T-helper 22 cell (primary cell): ENCODE results near the gene DUSP28.

Experiments used
- DNase-seq: peaks from one replicate; pipeline ENCODE4 v3.0.0-alpha.2; 2020; ENCODE audit warnings: low read depth

DUSP28 gene

GRCh38 chr2:240599141-240599583, 39.0 kb downstream of the DUSP28 start:
- DNase-seq, result no peak

- DNase-seq, result no peak
Observed at GRCh38 chr2:240600451-240600961, 40.3 kb downstream of the DUSP28 start.

GRCh38 chr2:240601061-240601830, 41.1 kb downstream of the DUSP28 start:
- DNase-seq, result no peak

DNA sequence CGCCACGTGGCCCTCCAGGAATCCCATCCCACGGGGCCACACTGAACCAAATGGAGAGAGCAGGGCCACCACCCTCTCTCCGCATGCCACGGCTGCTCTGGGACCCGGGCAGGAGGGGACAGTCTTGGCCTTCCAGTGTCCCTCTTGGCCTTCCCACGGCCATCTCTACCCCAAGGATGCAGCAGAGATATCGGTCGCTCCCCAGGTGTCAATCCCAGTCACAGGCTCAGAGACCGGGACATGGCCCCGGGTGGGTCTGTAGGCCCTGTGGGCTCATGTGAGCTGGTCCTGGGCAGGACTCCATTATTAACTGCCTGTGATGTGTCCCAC, 41.6 kb downstream of the DUSP28 start:
- DNase-seq, result no peak

DNA sequence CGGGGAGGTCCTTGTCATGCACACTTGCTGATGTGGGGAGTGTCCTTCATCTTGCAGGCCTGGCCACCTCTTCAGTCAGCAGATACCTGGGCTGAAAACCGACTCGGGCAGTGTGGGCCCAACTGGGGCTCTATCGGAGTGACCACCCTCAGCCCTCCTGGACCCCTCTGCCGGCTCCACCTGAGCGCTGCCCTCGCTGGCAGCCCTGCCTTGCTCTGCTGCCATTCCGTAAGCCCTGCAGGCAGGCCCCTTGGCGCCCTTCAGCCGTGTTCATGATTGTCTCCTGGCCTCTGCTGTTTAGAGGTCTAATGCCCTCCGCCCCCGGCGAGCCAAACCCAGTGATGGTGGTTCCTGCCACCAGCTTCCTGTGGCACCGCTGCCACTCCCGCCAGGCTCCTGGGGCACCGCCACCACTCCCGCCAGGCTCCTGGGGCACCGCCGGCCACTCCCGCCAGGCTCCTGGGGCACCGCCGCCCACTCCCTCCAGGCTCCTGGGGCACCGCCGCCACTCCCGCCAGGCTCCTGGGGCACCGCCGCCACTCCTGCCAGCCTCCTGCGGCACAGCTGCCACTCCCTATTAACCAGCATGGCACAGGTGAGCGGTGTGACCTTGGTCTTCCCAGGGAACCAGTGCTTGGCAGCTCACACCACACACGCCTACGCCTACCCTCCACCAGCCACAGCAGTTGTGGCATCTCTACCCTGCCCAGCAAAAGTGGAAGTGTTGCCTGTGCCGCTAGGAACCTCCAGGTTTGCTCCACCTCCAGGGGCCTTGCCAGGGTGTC, 42.3 kb downstream of the DUSP28 start:
- no peak for DNase-seq

DNA sequence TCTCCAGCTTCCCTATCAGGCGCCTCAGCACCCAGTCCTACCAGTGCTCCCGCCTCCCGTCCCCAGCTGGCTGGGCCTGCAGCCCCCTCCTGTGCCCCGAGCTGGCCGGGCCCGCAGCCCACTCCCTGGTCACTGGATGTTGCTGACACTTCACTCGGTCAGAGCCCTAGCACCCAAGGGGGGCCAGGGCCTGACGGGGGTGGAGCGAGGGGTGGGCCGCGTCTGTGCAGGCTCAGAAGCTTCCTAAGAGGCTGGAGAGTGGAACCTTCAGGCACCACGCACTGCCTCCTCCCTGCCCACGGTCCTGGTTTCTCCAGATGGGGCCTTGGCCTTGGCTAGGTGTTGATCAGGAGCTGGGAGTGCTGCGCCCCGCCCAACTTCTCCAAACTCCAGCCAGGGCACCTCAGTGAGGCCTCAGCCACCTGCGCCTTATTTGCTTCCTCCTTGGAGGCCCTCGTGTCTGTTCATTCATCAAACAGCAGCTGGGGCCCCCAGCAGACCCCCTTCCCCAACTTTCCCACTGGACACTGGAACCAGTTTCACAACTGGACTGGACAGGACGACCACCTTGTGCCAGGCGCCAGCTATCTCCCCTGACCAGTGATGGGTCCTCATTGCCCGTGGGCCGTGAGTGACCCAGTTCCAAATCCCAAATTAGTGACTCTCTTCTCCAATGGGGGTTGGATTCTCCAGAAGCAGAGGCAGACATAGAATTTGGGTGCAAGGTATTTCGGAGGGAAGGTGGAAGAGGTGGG, 43.1 kb downstream of the DUSP28 start:
- no peak for DNase-seq

DNA sequence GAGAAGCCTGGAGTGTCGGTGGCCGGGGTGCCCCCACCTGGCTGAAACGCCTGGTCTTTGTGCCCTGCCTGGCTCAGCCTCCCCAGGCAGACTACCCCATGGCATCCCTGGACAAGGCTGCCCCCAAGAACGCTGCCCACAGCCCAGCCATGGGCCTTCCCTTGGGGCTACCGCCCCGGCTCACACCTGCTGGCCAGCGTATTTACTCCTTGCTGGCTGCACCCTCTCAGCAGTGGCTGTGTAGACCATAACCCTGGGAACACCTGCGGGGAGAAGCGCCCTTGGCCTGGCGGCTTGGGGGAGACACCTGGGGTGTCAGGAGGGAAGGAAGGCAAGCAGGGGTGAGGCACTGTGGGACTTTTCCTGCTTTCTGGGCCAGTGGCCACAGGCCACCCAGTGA, 43.7 kb downstream of the DUSP28 start:
- no peak for DNase-seq

DNA sequence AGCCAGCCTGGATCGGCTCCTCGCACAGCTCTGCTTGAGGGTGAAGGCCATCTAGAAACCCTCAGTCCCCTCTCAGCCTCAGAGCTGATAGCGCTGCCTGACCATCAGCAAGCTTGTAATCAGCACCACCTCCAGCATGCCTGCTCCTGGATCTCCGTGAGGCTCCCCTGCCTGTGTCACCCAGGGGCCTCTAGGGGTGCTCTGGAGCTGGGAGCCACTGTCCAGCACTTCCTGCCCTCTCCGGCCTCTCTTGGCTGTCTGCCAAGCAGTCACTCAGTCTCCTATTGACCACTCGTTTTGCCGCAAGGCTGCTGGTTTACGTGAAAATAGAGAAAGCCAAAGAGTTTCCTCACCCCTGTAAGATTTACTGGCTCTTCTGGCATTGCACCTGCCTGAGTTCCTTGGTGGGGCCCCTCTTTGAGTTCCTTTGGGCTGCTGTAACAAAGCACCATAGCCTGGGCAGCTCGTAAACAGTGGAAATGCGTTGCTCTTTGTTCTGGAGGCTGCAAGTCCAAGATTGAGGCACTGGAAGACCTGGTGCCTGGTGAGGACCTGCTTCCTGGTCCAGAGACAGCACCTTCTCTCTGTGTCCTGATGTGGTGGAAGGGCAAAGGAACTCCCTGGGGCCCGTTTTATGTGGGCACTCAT, 44.3 kb downstream of the DUSP28 start:
- no peak for DNase-seq

GRCh38 chr2:240604939-240605716, 45.0 kb downstream of the DUSP28 start:
- no peak for DNase-seq

- no peak for DNase-seq
Observed at GRCh38 chr2:240605867-240606743, 45.9 kb downstream of the DUSP28 start.

DNA sequence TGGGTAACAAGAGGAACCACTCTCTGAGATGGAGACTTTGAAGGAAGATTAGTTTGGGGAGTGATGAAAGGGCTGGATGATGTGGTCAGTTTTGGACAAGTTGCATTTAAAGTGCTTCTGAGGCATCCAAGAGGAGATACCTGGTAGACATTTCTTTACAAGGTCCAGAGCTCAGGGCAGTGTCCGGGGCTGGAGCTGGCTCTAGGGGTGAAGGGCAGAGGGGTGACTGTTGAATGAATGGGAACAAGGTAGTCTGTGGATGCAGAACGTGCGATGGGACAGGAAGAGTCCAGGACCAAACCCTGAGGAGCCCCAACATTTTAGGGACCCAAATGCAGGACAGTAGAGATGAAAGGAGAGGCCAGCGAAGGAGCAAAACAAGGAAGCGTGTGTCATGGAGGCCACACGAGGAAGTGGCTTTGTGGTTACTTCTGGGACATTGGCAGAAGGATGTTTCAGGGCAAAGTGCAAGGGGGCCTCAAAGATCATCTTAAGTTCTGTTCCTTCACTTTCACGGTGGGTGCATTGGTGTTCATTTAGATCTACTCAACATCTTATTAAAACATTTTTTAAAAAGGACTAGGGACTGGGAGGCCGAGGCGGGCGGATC, 51.5 kb downstream of the DUSP28 start:
- DNase-seq, result no peak
